Measurements from ENCODE around the gene DUOXA2. TPM values are rescaled to one million over a fixed set of nuclear protein-coding genes. Genes with fewer than 3 reads are reported as not detected.

Gene DUOXA2
- total RNA-seq, 4 donors from 2014 or later: not detected

GRCh38 chr15:45110256-45110820, 3.8 kb upstream of the DUOXA2 start:
- H3K27me3 ChIP-seq: peaks cover 0 to 19% of the 10 kb centered on the region in 2 donors

GRCh38 chr15:45111390-45112142, 2.6 kb upstream of the DUOXA2 start:
- DNase-seq: no peak
- intact Hi-C loops (cut with DNase I; ENCODE audit: low total_unique reads): no loop called here
- TF ChIP-seq CTCF (IDR thresholded peaks at IDR 0.05): no peak
- Histone ChIP-seq H3K9me3 (no peaks in the 10 kb centered on the region), H3K4me3 (no peak overlapping the region), H3K4me1 (peaks cover 0 to 7% of the 10 kb centered on the region in 2 donors), H3K27ac (no peak overlapping the region), H3K36me3 (no peaks in the 10 kb centered on the region), H3K27me3 (peaks cover 0 to 31% of the 10 kb centered on the region in 2 donors)

More at GRCh38 chr15:45110256-45110820, 3.8 kb upstream of the DUOXA2 start:
- no peak for DNase-seq
- no peak for TF ChIP-seq CTCF (IDR thresholded peaks at IDR 0.05)
- TF ChIP-seq POLR2A (IDR thresholded peaks at IDR 0.05): no peak
- peaks cover 0 to 7% of the 10 kb centered on the region in 2 donors for H3K4me1 ChIP-seq
- intact Hi-C loops (cut with DNase I; ENCODE audit: low total_unique reads): no loop called here
- no peak overlapping the region for H3K27ac ChIP-seq
- no peaks in the 10 kb centered on the region for H3K36me3 ChIP-seq
- no peaks in the 10 kb centered on the region for H3K9me3 ChIP-seq
- no peak overlapping the region for H3K4me3 ChIP-seq

DNA sequence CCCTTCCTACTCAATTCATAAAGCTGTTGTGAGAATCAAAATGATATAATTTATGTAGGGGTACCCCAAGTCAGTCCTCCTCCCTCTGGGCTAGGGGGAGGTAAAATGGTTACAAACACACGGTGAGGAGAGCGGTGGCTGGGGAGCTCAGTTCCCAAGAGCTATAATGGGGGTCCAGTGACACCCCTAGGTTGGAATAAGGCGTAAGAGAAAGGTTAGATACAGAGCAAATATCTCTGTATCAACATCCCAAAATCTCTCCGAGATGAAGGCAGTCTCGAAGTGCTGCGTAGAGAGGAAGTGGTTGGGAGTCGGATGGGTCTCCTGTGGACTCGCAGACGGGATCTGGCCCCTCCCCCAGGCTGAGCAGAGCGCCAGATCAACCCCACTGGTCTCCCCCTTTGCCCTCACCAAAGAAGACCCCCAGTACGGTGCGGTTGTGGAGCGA, 2.0 kb upstream of the DUOXA2 start:
- Histone ChIP-seq H3K36me3 (no peaks in the 10 kb centered on the region), H3K9me3 (no peaks in the 10 kb centered on the region), H3K27ac (no peak overlapping the region), H3K27me3 (peaks cover 5 to 37% of the 10 kb centered on the region in 2 donors), H3K4me1 (peaks cover 0 to 11% of the 10 kb centered on the region in 2 donors), H3K4me3 (no peak overlapping the region)
- intact Hi-C loops (cut with DNase I; ENCODE audit: low total_unique reads): no loop called here
- TF ChIP-seq CTCF (IDR thresholded peaks at IDR 0.05): no peak
- TF ChIP-seq POLR2A (IDR thresholded peaks at IDR 0.05): no peak
- DNase-seq: no peak

- no peak overlapping the region for H3K4me3 ChIP-seq
- H3K36me3 ChIP-seq: no peaks in the 10 kb centered on the region
- peaks cover 9 to 40% of the 10 kb centered on the region in 2 donors for H3K27me3 ChIP-seq
- no peak overlapping the region for H3K27ac ChIP-seq
- DNase-seq: no peak
- H3K4me1 ChIP-seq: peaks cover 0 to 12% of the 10 kb centered on the region in 2 donors
- TF ChIP-seq CTCF (IDR thresholded peaks at IDR 0.05) (no peak), POLR2A (IDR thresholded peaks at IDR 0.05) (no peak)
- no peaks in the 10 kb centered on the region for H3K9me3 ChIP-seq
- intact Hi-C loops (cut with DNase I; ENCODE audit: low total_unique reads): no loop called here
Measured at GRCh38 chr15:45112591-45113379, 1.3 kb upstream of the DUOXA2 start.
